Measurements from ENCODE around the gene PTPRT.
"Not testable (repeated sequence)": the region's sequence is repeated elsewhere in the genome, so short reads cannot be mapped to it uniquely, and the experiment has no call there.

Gene PTPRT

DNA sequence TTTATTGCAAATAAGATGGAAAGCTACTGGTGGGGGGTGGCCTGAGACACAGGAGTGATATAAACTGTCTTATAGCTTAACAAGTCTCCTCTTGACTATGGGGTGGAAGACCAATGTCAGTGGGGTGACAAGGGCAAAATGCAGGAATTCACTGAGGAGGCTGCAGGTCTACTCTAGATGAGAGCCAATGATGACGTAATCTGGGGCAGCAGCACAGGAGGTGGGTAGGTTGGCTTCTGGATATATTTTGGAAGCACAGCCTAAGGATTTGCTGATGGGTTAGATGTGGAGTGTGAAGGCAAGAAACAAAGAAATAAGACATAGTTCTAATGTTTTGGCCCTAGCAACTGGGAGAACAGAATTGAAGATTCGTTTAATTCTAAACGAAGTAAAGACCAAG, 253.2 kb downstream of the PTPRT start:
- no peak for TF ChIP-seq ZNF274 (IDR thresholded peaks at IDR 0.05; ENCODE audit: low read depth, low read length)
- H3K4me3 ChIP-seq (ENCODE audit: low read length), result no peak overlapping the region

DNA sequence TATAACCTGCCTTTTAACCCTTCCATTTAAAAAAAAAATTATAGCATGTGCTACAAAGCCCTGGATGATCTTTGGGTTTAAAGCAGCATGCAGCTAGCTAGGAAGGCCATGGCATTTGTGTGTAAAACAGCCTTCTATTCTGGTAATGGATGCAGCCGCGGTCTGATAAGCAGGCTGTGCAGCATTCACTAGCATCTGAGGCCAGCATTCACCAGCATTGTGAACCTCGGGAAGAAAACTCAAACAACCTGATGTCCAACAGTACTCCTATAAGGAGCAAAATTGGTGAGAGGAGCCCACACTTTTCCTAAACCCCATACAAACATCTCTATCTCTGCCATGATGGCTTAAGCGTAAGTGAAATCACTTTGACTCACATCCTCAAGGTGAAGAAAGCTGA, 265.5 kb downstream of the PTPRT start:
- no peak for TF ChIP-seq ZNF274 (IDR thresholded peaks at IDR 0.05; ENCODE audit: low read depth, low read length)
- no peak overlapping the region for H3K4me3 ChIP-seq (ENCODE audit: low read length)

DNA sequence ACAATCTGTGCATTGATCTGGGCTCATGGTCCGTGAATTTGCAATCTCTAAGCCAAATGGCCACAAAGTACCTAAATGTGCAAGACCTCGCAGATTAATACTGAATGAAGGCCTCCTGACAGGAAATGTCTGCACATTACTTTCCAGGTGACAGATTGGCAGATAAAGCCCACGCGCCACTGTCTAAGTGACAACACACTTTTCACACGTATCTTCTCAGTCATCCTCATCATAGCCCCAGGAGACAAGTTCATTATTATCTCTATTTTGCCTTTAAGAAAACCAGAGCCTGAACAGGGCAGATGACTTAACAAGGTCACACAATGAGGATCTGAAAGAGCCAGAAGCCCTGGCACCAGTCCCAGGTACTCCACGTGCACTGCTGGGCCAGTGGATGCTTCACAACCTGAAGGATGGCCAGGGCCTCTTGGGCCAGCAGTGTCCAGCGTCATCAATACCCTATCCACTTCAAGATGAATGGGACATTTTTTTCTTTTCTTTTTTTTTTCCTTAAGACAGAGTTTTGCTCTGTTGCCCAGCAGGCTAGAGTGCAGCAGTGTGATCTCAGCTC, 266.3 kb downstream of the PTPRT start:
- TF ChIP-seq ZNF274 (IDR thresholded peaks at IDR 0.05; ENCODE audit: low read depth, low read length), result no peak

DNA sequence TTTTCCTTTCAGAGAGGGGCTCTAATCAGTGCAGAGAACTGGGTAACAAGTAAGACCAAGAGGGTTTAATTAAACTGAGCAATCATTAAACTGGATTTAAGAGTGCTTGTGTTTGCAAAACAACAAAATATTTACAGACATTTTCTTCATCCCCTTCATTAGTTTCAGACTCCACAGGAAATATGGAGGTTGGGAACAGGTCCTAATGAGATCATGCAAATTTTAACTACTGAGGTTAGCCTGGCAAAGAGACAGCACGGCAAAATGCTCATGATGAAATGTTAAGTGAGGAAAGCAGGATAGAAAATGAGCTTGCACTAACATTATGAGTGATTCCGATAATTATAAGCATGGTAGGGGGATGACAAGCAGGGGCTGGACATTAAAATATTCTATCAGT, 268.9 kb downstream of the PTPRT start:
- H3K4me3 ChIP-seq (ENCODE audit: low read length), result no peak overlapping the region
- no peak for TF ChIP-seq ZNF274 (IDR thresholded peaks at IDR 0.05; ENCODE audit: low read depth, low read length)

More for the DNA sequence above, 266.3 kb downstream of the PTPRT start:
- H3K4me3 ChIP-seq (ENCODE audit: low read length), result no peak overlapping the region

DNA sequence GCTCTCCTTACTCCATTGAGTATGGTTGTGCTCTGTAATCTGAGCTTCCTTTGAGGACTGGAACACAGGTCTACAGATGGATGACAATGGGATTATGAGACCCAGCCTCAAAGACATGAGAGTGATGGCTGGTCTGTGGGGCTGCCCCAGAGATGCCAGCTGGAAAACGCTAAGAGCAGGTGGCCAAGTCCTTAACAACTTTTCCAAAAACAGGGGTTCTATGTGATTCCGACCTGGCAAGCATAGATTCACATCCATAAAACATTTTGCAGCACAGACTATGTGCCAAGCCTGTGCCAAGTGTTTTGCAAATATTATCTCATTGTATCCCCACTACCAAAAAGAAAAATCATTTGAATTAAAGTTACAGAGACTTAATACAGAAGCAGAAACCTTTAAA, 270.4 kb downstream of the PTPRT start:
- no peak overlapping the region for H3K4me3 ChIP-seq (ENCODE audit: low read length)
- no peak for TF ChIP-seq ZNF274 (IDR thresholded peaks at IDR 0.05; ENCODE audit: low read depth, low read length)

DNA sequence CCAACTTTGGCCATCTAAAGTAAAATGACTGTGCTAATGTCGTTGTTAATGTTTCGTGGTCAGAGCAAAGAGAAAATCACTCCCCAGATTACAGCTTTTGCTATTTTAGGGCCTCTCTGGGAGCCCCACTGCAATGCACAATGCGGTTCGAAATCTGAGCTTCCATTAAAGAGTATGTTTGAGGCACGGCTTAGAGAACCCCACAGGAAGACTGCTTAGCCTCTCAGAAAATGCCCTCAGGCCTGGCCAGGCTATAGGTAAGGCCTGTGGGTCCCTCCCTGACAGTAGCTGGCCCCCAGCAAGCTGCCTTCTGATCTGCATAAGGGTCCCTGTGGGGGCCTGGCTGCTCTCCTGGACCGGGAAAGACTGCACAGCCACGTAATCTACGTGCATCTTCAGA, 274.6 kb downstream of the PTPRT start:
- TF ChIP-seq ZNF274 (IDR thresholded peaks at IDR 0.05; ENCODE audit: low read depth, low read length), result no peak

DNA sequence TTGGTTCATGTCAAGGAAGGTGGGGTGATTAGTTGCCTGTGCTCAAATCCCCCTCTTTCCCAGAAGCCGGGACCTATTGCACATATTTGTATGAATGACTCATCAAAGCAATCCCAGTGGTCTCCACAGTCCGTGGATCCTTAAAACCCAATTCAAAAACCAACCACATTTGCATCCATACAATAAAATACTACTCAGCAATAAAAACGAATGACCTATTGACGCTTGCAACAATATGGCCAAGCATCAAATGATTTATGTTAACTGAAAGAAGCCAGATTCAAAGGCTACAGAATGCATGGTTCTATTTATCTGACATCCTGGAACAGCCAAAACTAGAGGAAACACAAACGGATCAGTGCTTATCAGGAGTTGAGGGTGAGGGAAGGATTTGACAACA, 275.4 kb downstream of the PTPRT start:
- no peak overlapping the region for H3K4me3 ChIP-seq (ENCODE audit: low read length)
- TF ChIP-seq ZNF274 (IDR thresholded peaks at IDR 0.05; ENCODE audit: low read depth, low read length), result no peak

More for the DNA sequence above, 274.6 kb downstream of the PTPRT start:
- H3K4me3 ChIP-seq (ENCODE audit: low read length), result no peak overlapping the region

DNA sequence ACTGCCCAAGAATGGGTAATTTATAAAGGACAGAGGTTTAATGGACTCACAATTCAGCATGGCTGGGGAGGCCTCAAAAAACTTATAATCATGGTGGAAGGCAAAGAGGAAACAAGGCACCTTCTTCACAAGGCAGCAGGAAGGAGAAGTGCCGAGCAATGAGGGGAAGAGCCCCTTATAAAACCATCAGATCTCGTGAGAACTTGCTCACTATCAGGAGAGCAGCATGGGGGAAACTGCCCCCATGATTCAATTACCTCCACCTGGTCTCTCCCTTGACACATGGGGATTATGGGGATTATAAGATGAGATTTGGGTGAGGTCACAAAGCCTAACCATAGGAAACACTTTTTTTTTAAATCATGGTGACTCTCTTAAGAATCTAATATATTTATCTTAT, 278.9 kb downstream of the PTPRT start:
- not testable (repeated sequence) for H3K4me3 ChIP-seq (ENCODE audit: low read length)

DNA sequence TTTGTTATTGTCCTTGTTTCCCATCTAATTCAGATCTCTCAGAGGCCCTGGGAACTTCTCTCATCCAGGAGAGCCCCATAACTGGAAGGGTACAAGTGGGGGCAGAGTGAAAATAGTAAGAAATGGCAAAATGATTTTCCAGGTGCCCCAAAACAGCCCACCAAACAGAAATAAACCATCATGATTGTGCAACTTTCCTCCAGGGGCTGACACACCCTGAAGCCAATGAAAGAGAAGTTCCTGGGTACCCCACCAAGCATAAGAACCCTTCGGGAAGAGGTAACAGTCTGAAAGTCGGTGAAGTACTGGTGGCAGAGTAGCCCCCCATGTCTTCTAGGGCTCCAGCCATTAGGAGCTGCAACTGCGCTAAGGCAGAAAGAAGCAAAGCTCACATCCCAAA, 282.0 kb downstream of the PTPRT start:
- TF ChIP-seq ZNF274 (IDR thresholded peaks at IDR 0.05; ENCODE audit: low read depth, low read length), result no peak
- no peak overlapping the region for H3K4me3 ChIP-seq (ENCODE audit: low read length)

DNA sequence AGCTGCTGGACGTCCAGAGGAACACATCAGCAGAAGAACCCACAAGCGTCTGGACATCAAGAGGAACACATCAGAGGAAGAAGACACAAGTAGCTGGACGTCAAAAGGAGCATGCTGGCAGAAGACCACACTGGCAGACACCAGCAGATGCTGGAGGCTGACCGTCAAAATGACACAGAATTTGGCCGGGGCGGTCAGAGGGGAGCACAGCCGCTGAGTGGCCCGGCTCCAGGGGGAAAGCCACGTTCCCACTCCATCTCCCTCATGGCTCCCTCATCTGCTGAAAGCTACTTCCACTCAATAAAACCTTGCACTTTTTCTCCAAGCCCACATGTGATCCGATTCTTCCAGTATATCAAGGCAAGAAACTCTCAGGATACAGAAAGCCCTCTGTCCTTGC, 283.6 kb downstream of the PTPRT start:
- no peak for TF ChIP-seq ZNF274 (IDR thresholded peaks at IDR 0.05; ENCODE audit: low read depth, low read length)

DNA sequence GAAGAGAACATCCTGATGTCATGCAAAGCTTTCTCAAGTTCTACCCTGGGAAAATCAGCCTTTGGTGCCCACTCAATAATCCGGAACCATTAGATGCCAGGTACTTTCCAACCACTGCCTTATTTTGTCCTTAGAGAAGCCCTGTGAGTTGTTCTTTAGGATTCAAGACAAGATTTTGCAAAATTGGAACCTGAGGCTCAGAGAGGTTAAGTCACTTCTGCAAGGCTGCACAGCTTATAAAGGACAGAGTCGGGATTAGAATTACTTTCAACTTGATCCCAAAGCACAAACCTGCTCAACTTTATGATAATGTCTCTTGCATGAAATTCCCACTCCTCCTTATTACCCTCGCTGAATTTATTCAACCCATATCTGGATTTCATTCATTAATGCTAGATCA, 287.2 kb downstream of the PTPRT start:
- H3K4me3 ChIP-seq (ENCODE audit: low read length), result no peak overlapping the region
- TF ChIP-seq ZNF274 (IDR thresholded peaks at IDR 0.05; ENCODE audit: low read depth, low read length), result no peak

More for the DNA sequence above, 283.6 kb downstream of the PTPRT start:
- H3K4me3 ChIP-seq (ENCODE audit: low read length), result no peak overlapping the region

DNA sequence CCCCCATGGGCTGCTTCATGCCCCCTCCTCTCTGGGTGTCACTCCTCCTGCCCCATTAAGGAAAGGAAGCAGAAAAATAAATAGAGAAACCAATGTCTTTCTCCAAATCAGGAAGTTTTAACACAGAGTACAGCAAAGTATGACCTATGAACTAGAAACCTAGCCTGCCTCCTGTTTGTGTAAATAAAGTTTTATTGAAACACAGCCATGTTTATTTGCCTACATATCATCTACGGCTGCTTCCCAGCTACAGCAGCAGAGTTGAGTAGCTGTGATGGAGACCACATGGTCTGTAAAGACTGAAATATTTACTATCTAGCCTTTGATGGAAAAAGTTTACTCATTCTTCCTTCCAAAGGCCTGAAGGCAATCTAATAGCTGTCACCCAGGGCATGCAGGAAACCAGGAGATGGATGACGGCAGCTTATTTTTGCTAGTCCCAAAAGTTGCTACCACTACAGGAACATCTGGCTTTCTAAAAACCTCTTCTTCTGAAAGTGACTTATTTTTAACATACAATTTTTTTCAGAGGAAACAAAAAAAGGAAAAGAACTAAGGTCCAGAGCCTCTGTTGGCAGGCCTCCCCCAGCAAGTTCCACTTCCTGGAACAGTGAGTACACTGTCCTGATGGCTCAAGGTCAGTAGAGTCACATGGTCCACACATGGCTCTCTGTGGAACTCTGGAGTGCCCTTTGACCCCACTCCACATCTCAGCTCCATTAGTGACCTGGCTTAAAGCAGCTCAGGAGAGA, 287.8 kb downstream of the PTPRT start:
- no peak for TF ChIP-seq ZNF274 (IDR thresholded peaks at IDR 0.05; ENCODE audit: low read depth, low read length)
- H3K4me3 ChIP-seq (ENCODE audit: low read length), result no peak overlapping the region

DNA sequence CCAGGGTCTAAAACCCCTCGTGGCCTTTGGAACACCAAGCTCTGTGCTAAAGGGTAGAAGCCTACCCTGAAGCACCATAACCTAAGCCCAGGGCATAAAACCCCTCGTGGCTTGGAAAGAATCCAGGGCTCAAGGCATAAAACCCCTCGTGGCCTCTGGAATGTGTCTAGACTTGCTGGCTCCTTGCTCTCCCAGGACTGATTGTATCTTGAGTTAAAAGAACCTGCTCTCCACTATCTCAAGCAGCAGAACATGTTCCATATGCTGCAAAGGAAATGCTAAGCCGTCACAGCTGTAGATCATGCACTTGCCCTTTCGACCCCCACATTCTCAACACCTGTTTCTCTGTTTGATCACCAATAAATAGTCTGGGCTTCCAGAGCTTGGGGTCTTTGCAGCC, 288.9 kb downstream of the PTPRT start:
- H3K4me3 ChIP-seq (ENCODE audit: low read length), result not testable (repeated sequence)

DNA sequence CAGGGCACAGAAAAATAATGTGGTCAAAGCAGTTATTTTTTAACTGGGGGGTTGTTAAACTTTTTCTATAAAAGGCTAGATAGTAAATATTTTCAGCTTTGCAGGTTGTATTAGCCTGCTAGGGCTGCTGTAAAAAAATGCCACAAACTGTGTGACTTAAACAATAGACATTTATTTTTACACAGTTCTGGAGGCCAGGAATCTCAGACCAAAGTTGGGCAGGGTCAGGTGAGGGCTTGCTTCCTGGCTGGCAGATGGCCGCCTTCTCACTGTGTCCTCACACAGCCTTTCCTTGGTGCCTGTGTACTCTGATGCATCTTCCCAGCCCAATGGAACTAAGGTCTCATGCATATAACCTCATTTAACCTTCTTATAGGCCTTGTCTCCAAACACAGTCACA, 294.7 kb downstream of the PTPRT start:
- H3K4me3 ChIP-seq (ENCODE audit: low read length), result no peak overlapping the region
- no peak for TF ChIP-seq ZNF274 (IDR thresholded peaks at IDR 0.05; ENCODE audit: low read depth, low read length)

DNA sequence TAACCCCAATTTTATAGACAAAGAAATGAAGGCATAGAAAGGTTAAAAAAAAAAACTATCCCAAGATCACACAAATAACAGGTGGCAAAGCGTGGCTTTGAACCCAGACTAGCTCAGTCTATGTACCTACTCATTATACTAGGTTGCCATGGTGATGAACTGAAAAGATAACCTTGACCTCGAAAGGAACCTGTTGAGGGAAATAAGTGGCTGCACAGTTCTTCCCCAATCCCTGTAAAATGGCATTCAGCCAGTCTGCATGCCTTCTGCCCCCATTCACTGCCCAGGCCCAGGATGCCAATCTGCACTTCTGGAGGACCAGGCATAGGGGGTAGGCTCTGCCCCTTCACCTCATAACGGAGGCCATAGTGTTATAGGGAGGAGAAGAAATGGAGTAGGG, 295.2 kb downstream of the PTPRT start:
- H3K4me3 ChIP-seq (ENCODE audit: low read length), result no peak overlapping the region
- no peak for TF ChIP-seq ZNF274 (IDR thresholded peaks at IDR 0.05; ENCODE audit: low read depth, low read length)

DNA sequence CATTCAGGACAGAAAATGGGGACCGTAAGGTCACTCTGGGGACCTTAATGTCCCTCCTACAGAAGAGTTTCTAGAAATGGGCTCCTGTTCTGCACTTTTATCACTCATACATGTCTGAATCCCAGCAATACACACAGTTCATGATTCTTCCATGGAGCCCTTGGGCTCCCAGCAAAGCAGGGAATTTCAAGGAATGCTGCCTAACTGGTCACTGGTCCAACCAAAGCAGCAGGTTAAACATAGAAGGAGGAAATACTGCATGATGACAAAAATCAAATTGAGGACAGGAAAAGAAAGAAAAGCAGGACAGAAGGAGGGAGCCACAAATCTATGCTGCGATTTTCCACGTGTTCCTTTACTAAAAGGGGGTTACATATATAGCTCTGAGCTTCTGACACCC, 300.2 kb downstream of the PTPRT start:
- no peak overlapping the region for H3K4me3 ChIP-seq (ENCODE audit: low read length)
- no peak for TF ChIP-seq ZNF274 (IDR thresholded peaks at IDR 0.05; ENCODE audit: low read depth, low read length)
